NK-92 (cell line): ENCODE measurements around the gene BTK.
"Not testable (repeated sequence)": the region's sequence is repeated elsewhere in the genome, so short reads cannot be mapped to it uniquely, and the experiment has no call there.

Source experiments
- DNase-seq: peaks from one replicate; lab custom pipeline; 2025; ENCODE audit not compliant: unreplicated experiment; lab: John Stamatoyannopoulos, UW

Gene BTK

DNA sequence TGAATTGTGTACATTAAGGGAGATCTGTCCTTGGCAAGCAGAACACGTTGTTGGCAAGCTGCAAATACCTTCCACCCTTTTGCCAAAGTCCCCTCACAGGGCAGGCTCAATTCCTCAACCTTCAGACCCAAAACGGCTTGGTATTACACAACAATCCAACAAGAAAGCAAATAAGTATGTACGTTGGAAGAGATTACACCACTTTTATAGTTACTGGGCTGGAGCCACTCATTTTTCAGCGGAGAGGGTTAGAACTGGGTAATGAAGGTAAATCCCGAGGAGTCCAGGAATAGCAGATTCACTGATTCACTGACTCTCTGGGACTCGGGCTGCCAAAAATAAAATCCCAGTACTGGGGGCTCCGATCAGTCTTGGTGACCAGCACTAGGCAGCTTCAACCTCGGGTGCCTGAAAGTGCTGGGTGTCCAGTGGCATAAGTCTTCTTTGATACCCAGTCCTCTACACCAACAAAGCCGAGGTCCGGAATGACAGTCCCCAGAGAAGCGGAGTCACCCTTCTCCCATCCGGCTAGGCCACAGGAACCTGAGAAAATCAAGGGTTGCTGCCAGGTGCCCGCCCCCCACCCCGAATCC, 38.0 kb downstream of the BTK start:
- DNase-seq = no peak

DNA sequence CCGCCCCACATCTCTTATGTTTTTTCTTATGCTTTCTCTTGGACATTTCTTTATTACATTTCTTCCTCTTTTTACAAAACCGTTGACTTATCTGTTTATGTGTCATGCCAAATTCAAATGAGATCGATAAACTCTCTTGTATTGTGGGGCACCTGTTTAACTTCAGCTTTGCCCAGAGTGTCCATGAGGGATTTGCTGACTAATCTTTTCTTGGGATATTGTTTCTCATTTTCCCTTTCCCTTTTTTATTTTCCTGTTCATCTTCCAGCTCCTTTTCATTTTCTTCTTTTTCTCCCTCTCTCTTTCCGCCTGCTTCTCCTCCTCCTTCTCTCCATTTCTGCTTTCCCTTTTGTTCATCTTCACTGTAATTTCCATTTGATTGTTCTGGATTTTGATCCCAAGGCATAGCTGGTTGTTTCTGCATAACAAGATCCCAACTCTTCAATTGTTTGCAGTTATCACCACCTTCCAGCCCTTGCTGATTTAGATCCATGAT, 48.2 kb downstream of the BTK start:
- DNase-seq = no peak

DNA sequence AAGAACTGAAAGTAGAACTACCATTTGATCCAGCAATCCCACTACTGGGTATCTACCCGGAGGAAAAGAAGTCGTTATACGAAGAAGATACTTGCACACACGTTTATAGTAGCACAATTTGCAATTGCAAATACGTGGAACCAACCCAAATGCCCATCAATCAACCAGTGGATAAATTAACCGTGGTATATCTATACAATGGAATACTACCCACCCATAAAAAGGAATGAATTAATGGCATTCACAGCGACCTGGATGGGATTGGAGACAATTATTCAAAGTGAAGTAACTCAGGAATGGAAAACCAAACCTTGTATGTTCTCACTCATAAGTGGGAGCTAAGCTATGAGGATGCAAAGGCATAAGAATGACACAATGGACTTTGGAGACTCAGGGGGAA, 51.7 kb downstream of the BTK start:
- DNase-seq = not testable (repeated sequence)

DNA sequence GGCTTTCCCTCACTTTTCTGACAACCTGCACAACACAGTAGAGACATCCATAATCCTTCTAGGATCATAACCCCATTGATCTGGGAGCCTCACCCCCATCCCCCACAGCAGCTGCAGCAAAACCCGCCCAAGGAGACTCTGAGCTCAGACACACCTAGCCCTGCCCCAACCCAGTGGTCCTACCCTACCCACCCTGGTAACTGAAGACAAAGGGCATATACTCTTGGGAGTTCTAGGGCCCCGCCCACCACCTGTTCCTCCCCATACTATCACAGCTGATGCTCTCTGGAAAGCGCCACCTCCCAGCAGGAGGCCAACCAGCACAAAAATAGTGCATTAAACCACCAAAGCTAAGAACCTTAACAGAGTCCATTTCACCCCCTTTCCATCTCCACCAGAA, 59.4 kb downstream of the BTK start:
- not testable (repeated sequence) for DNase-seq

DNA sequence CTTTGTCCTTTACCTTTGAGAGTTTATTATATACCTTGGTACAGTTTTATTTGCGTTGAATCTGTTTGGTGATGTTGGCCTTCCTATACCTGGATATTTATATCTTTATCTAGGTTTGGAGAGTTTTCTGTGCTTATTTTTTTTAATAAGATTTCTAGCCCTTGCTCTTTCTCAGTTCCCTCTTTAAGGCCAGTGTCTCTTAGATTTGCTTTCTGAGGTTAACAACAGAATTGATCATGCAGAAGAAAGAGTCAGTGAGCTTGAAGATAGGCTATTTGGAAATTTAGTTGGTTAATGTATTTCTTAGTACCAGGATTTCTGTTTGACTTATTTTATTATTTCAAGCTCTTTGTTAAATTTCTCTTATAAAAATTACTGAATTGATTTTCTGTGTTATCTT, 82.2 kb downstream of the BTK start:
- no peak for DNase-seq
